ENCODE measurements around the gene CD3D.

GRCh38 chr11:118358071-118358470 lies 15.6 kb upstream of the CD3D start:
- TF ChIP-seq CTCF (conservative IDR thresholded peaks at IDR 0.05) (no peak), ZFX (IDR thresholded peaks at IDR 0.05) (no peak)
